Epithelial cell of proximal tubule (primary cell): Measurements from ENCODE around the gene SCN7A. TPM values are rescaled to one million over a fixed set of nuclear protein-coding genes. Genes with fewer than 3 reads are reported as not detected.
"Not testable (repeated sequence)": the region's sequence is repeated elsewhere in the genome, so short reads cannot be mapped to it uniquely, and the experiment has no call there.

Experiments used
- DNase-seq: peaks from one replicate; pipeline ENCODE4 v3.0.0-alpha.2; 2011; ENCODE audit warnings: low read depth
- H3K4me3 ChIP-seq: 2 replicates; pipeline ENCODE4 v1.5.1; 2011; ENCODE audit warnings: low read depth, mild to moderate bottlenecking, low read length
- CTCF ChIP-seq: conservative IDR thresholded peaks from 2 replicates; pipeline ENCODE4 v1.5.1; 2012; ENCODE audit warnings: low read depth, mild to moderate bottlenecking, low read length
- total RNA-seq: library from RNA; depleted of rRNA; stranded (reverse); fragments of >200 nt; gene quantifications from 2 replicates; pipeline ENCODE4 v1.2.3, GENCODE V29; 2015

Gene SCN7A
- total RNA-seq, 1 donor from 2014 or later: 1.3 TPM

DNA sequence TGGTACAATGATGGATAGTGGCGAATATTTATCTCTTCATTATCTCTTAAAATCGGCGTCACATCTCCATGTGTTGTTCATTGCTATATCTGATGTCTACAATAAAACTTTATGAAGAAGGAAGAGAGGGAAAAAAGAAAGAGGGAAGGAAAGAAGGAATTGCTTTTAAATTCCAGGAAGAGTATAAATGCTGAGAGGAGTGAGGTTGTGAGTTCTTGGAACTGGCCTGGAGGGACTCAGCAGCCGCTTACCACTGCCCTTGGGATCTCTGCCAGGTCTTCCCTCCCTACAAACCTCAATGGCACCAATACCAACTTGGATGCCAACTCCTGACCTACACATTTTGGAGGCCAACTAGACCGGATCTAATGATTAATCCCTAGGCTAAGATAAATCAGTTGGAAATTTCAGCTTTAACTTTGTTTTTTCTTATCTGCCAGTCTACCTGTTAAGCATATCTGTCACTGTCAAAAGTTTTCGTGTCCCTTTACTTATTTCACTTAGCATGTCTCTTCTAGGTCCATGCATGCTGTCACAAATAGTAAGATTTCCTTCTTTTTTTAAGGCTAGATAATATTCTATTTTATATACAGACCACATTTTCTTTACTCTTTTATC, 128.1 kb downstream of the SCN7A start:
- no peak overlapping the region for H3K4me3 ChIP-seq
- TF ChIP-seq CTCF: no peak
- no peak for DNase-seq

DNA sequence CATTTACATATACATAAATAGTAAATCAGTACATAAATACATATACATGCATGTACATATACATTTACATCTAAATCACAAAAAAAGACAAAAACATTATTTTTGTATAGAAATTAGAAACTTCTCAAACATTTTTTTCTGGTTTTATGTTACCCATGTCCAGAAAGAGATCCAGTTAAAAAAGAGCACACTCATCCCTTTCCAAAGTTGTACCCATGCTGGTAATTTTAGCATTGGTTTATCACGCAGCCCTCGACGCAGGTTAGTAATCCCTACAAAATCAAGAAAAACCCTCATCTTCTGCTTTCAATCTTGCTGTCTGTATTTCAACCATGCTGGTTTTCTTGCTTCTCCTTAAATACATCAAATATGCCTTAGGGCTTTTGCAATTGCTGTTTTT, 128.8 kb downstream of the SCN7A start:
- no peak for DNase-seq
- TF ChIP-seq CTCF: no peak

GRCh38 chr2:166364476-166365161, 129.4 kb downstream of the SCN7A start:
- TF ChIP-seq CTCF: no peak
- no peak for DNase-seq
- no peak overlapping the region for H3K4me3 ChIP-seq

More for the DNA sequence above, 128.8 kb downstream of the SCN7A start:
- H3K4me3 ChIP-seq: no peak overlapping the region

DNA sequence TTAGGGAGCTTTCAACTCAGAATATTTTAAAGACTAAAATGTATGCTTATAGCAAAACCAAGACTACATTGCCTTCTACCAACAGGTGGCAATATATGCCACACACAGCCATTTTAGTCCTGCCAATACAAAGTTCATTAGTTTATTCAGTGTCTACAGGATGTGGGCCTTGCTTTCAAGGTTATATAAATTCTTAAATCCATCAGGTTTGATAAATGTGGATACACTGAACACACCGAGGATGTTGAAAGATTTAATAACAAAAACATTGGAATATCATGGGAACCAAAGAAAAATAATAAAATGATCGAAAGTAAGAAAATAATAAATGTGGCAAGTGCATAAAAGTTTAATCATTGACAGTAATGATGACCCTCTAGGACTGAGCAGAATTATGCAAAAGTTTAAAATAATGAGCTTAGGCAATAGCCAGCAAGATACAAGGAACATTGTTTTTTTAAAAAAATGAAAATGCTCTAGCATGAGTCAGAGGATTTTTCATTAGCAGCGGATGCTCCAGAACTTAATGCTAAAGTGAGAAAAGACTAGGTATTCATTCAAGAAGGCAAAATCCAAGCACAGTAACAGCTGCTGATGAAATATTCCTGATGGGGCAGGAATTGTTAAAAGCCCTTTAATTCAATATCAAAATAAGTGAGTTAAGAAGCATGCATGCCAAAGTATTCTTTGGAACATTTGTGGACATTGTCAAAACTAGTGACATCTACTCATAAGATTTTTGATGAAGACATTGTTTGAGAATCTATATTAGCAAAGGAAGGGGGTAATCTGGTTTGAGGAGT, 132.5 kb downstream of the SCN7A start:
- no peak for DNase-seq
- no peak overlapping the region for H3K4me3 ChIP-seq
- TF ChIP-seq CTCF: peak; percentile 73

DNA sequence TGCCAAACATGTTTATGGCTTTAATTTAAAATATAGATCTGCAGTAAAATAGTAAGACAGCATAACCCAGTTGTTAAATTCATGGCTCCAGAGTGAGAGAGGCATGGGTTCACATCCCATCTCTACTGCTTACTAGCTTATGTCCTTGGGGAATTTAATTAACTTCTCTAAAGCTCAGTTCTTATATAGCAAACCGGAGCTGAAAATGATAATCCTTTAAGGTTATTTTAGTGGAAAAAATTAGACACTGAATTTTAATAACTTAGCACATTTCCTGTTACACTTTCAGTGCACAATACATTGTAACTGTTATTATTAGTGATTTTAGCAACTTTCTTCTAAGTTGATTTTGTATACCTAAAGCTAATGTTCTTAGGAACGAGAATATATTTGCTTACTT, 133.1 kb downstream of the SCN7A start:
- no peak for TF ChIP-seq CTCF
- H3K4me3 ChIP-seq: no peak overlapping the region
- no peak for DNase-seq

DNA sequence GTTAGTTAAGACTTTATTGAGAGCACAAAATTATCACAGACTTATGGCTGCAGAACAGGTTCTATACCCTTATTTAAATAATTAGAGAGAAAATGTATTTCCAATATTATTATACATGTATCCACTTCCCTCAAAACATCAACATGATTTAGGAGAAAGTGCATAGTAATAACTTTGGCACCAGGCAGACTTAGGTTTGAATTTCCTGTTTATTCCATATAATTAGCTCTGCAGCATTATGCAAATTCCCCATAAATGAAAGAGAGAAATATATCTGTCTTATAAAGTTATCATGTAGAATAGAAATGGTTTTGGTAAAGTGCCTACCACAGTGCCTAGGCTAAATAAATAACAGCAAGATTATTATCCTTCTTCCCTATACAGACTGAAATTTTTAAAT, 133.6 kb downstream of the SCN7A start:
- H3K4me3 ChIP-seq: no peak overlapping the region
- DNase-seq: no peak

GRCh38 chr2:166357950-166358321, 136.1 kb downstream of the SCN7A start:
- not testable (repeated sequence) for H3K4me3 ChIP-seq, DNase-seq

More for the DNA sequence above, 133.6 kb downstream of the SCN7A start:
- TF ChIP-seq CTCF: no peak
